K562 (cell line): ENCODE results near the gene HMX2. TPM values are rescaled to one million over a fixed set of nuclear protein-coding genes. Genes with fewer than 3 reads are reported as not detected.

ENCODE experiments used
- L3MBTL2 ChIP-seq: fragments of 450-650 bp; IDR thresholded peaks from 2 replicates; pipeline ENCODE4 v1.6.1; 2016; ENCODE audit warnings: mild to moderate bottlenecking, moderate library complexity
- MBD2 ChIP-seq: sonication (generic); IDR thresholded peaks from 2 replicates; pipeline ENCODE4 v1.6.1; 2016; ENCODE audit warnings: low read depth, borderline replicate concordance
- RB1 ChIP-seq: fragments of 450-650 bp; IDR thresholded peaks from 2 replicates; pipeline ENCODE4 v1.6.1; 2017; ENCODE audit warnings: low read depth, mild to moderate bottlenecking
- RBFOX2 ChIP-seq: fragments of 200-400 bp; formaldehyde crosslinking; IDR thresholded peaks from 2 replicates; pipeline ENCODE4 v1.6.1; 2017; ENCODE audit warnings: low read depth, mild to moderate bottlenecking, low read length, moderate library complexity
- polyA plus RNA-seq, 8 experiments: library from polyadenylated mRNA; depleted of rRNA in 4 of 8; stranded (reverse) in 5 of 8; unstranded in 3 of 8; fragments of >200 nt; fragmentation: Nextera tagmentation in 2 of 8; fragmentation: Illumina TruSeq in 1 of 8; extraction: Ambion mirVana in 2 of 8; extraction: Trizol in 1 of 8; gene quantifications; 2 replicates each; pipeline versions ENCODE4 v1.2.1 to v1.2.3, GENCODE V29; 2011 to 2014; ENCODE audit warnings: inconsistent platforms in 1 of 8, missing spikeins in 1 of 8
- total RNA-seq, 7 experiments: library from RNA; depleted of rRNA in 6 of 7; stranded (reverse); fragments of >200 nt in 6 of 7; fragmentation: Illumina TruSeq in 2 of 7; extraction: Trizol in 2 of 7; gene quantifications; 2 replicates each; pipeline versions ENCODE4 v1.2.1 to v1.2.3, GENCODE V29; 2011 to 2021; ENCODE audit warnings: low replicate concordance in 1 of 7
- TF ChIP-seq, protein P1 (sequence below), 2 experiments: IDR thresholded peaks; 2 replicates each; pipeline ENCODE4 v1.6.1; 2011; ENCODE audit warnings: borderline replicate concordance in 1 of 2, control low read depth in 1 of 2, low read depth in 1 of 2, low read length in 1 of 2, mild to moderate bottlenecking in 1 of 2, mixed read lengths in 1 of 2, moderate library complexity in 1 of 2; ENCODE audit not compliant: insufficient read depth in 1 of 2, insufficient read length in 1 of 2, poor library complexity in 1 of 2, severe bottlenecking in 1 of 2; ENCODE audit errors: extremely low read depth in 1 of 2
- TF ChIP-seq, protein P2 (sequence below), 3 experiments: IDR thresholded peaks in 2 of 3; conservative IDR thresholded peaks in 1 of 3; 2 replicates each; pipeline ENCODE4 v1.5.1; 2011 to 2012; ENCODE audit warnings: low read length in 3 of 3, mild to moderate bottlenecking in 3 of 3, control low read depth in 2 of 3, improper control_type of control experiment in 1 of 3, inconsistent platforms in 1 of 3, low read depth in 1 of 3, mixed read lengths in 1 of 3, moderate library complexity in 1 of 3; ENCODE audit not compliant: insufficient read depth in 2 of 3

HMX2 gene
- total and polyA plus RNA-seq, 9 of the 15 experiments (the other 6 are each of a cell fraction or from before 2014, with no cell fraction given) = 0.07 to 0.58 (median 0.09) TPM; not detected in 2

GRCh38 chr10:123147635-123148413, at the start of gene HMX2 (continued):
- TF ChIP-seq, protein P1, sequence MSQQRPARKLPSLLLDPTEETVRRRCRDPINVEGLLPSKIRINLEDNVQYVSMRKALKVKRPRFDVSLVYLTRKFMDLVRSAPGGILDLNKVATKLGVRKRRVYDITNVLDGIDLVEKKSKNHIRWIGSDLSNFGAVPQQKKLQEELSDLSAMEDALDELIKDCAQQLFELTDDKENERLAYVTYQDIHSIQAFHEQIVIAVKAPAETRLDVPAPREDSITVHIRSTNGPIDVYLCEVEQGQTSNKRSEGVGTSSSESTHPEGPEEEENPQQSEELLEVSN (IDR thresholded peaks at IDR 0.05; ENCODE audit: borderline replicate concordance in 1 of 2, extremely low read depth in 1 of 2, insufficient read depth in 1 of 2, insufficient read length in 1 of 2, low read depth in 1 of 2, low read length in 1 of 2, poor library complexity in 1 of 2, severe bottlenecking in 1 of 2) = peak; percentile 42 to 60
- TF ChIP-seq, protein P2, sequence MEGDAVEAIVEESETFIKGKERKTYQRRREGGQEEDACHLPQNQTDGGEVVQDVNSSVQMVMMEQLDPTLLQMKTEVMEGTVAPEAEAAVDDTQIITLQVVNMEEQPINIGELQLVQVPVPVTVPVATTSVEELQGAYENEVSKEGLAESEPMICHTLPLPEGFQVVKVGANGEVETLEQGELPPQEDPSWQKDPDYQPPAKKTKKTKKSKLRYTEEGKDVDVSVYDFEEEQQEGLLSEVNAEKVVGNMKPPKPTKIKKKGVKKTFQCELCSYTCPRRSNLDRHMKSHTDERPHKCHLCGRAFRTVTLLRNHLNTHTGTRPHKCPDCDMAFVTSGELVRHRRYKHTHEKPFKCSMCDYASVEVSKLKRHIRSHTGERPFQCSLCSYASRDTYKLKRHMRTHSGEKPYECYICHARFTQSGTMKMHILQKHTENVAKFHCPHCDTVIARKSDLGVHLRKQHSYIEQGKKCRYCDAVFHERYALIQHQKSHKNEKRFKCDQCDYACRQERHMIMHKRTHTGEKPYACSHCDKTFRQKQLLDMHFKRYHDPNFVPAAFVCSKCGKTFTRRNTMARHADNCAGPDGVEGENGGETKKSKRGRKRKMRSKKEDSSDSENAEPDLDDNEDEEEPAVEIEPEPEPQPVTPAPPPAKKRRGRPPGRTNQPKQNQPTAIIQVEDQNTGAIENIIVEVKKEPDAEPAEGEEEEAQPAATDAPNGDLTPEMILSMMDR (IDR thresholded peaks at IDR 0.05 in 2 of 3, conservative IDR thresholded peaks at IDR 0.05 in 1 of 3; ENCODE audit: insufficient read depth in 2 of 3, low read depth in 1 of 3, low read length in 3 of 3) = peak in 2 of 3 experiments; percentile 3 to 35; a peak in 1 of 6 replicates
- TF ChIP-seq L3MBTL2 (peak; percentile 63; the same call in 1 of the 2 replicates), MBD2 (no peak), RB1 (no peak), RBFOX2 (peak; percentile 50; the same call in 1 of the 2 replicates)
